Measurements from ENCODE around the gene DUSP14.

DNA sequence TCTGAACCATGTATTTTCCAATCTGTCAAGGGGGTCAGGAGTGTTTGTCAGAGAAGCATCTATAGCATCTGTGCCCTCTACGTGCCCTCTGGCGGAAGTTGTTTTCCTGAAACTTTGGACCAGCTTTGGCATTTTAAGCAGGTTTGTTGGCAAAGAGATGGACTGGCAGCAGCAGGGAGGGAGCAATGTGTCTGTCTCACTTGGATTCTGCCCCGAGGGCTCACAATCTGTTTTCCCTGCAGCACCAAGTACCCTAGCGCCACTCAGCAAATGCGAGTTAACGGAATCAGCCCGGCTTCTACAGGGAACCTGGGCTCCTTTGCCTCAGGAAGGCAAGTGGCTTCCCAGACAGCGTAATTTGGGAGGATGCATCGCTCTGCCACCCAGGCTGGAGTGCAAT, 17.4 kb downstream of the DUSP14 start:
- no peak for TF ChIP-seq POLR2A (IDR thresholded peaks at IDR 0.05; ENCODE audit: low read depth, low read length)
- TF ChIP-seq POLR2AphosphoS5 (IDR thresholded peaks at IDR 0.05; ENCODE audit: low read depth, low read length) = no peak
